ENCODE results near the gene CA10. TPM values are rescaled to one million over a fixed set of nuclear protein-coding genes. Genes with fewer than 3 reads are reported as not detected.

The CA10 gene
- polyA plus RNA-seq, 2 donors: 0.06 TPM; not detected in 1

DNA sequence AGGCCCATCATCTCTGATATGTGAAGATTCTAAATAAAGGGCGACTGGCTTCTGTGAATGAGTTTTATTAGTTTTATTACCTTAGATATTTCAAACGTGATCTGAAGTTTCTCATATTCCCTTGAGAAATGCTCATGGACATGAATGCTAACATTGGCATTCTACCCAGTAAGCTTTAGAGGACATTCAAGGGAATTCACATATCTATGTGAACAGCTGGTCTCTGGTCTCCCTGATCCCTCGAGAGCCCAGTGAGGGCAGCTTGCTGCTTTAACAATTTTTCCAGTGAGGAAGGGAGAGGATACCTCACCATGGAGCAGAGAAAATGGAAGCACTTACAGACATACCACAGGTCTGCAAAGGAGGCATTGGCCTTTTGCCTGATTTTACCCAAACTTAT is 312.7 kb downstream of the CA10 start:
- H3K27me3 ChIP-seq (ENCODE audit: control insufficient read depth in 1 of 2, insufficient read depth in 2 of 2, low read length in 2 of 2): no peaks in the 10 kb centered on the region
- WGBS, 2 donors: 53 to 62% methylated on average over 3 of the region's 3 CpGs
- H3K27ac ChIP-seq (ENCODE audit: low read depth in 2 of 2, low read length in 1 of 2): no peak overlapping the region
- no peak overlapping the region for H3K4me3 ChIP-seq (ENCODE audit: low read depth in 1 of 2, low read length in 2 of 2)
- H3K4me1 ChIP-seq (ENCODE audit: control insufficient read depth in 2 of 2, insufficient read depth in 2 of 2, low read length in 1 of 2): no peaks in the 10 kb centered on the region
- no peaks in the 10 kb centered on the region for H3K36me3 ChIP-seq (ENCODE audit: control insufficient read depth in 2 of 2, insufficient read depth in 2 of 2, low read length in 1 of 2)
- H3K9me3 ChIP-seq (ENCODE audit: control insufficient read depth in 2 of 2, insufficient read depth in 1 of 2, low read depth in 1 of 2, low read length in 1 of 2): no peaks in the 10 kb centered on the region

DNA sequence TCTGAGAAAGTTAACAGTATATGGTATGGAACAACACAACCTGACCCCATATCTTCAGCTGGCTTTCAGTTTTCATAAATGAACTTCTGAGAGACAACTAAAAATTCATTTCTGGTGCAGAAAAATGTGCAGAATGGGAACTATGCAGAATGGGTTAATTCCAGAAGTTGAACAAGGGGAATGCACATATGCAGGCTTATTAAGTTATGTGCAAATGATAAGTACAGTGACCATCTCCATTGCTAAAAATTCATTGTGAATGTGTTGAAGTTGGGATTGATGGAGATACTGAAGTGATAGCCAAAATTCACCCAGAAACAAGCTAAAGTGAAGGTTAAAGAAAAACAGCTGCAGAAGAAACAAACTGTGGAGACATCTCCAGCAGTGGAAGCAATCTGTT is 315.8 kb downstream of the CA10 start:
- Histone ChIP-seq H3K4me1 (ENCODE audit: control insufficient read depth in 2 of 2, insufficient read depth in 2 of 2, low read length in 1 of 2) (no peaks in the 10 kb centered on the region), H3K27ac (ENCODE audit: low read depth in 2 of 2, low read length in 1 of 2) (no peak overlapping the region), H3K27me3 (ENCODE audit: control insufficient read depth in 1 of 2, insufficient read depth in 2 of 2, low read length in 2 of 2) (no peaks in the 10 kb centered on the region), H3K9me3 (ENCODE audit: control insufficient read depth in 2 of 2, insufficient read depth in 1 of 2, low read depth in 1 of 2, low read length in 1 of 2) (no peaks in the 10 kb centered on the region), H3K4me3 (ENCODE audit: low read depth in 1 of 2, low read length in 2 of 2) (no peak overlapping the region), H3K36me3 (ENCODE audit: control insufficient read depth in 2 of 2, insufficient read depth in 2 of 2, low read length in 1 of 2) (no peaks in the 10 kb centered on the region)

DNA sequence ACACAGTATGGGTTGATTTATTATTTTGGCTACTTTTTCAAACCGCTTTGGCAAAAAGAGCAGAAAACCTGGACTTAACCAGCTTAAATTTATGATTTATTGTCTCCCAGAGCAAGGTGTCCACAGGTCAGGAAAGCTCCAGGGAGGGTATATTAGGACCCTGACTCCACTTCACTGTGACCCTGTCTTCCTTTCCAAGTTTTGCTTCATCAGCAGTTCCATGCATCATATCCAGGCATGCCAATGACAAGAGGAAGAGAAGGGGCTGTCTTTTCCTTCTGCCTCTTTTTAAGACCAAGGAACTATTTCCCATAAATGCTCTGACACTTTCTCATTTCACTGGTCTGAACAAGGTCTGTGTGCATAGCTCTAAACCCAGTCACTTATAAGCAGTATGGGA is 316.8 kb downstream of the CA10 start:
- no peaks in the 10 kb centered on the region for H3K27me3 ChIP-seq (ENCODE audit: control insufficient read depth in 1 of 2, insufficient read depth in 2 of 2, low read length in 2 of 2)
- no peaks in the 10 kb centered on the region for H3K36me3 ChIP-seq (ENCODE audit: control insufficient read depth in 2 of 2, insufficient read depth in 2 of 2, low read length in 1 of 2)
- H3K27ac ChIP-seq (ENCODE audit: low read depth in 2 of 2, low read length in 1 of 2): no peak overlapping the region
- 51 to 79% methylated on average over 1 of the region's 1 CpG for WGBS, 2 donors
- H3K4me1 ChIP-seq (ENCODE audit: control insufficient read depth in 2 of 2, insufficient read depth in 2 of 2, low read length in 1 of 2): no peaks in the 10 kb centered on the region
- no peaks in the 10 kb centered on the region for H3K9me3 ChIP-seq (ENCODE audit: control insufficient read depth in 2 of 2, insufficient read depth in 1 of 2, low read depth in 1 of 2, low read length in 1 of 2)
- H3K4me3 ChIP-seq (ENCODE audit: low read depth in 1 of 2, low read length in 2 of 2): no peak overlapping the region

DNA sequence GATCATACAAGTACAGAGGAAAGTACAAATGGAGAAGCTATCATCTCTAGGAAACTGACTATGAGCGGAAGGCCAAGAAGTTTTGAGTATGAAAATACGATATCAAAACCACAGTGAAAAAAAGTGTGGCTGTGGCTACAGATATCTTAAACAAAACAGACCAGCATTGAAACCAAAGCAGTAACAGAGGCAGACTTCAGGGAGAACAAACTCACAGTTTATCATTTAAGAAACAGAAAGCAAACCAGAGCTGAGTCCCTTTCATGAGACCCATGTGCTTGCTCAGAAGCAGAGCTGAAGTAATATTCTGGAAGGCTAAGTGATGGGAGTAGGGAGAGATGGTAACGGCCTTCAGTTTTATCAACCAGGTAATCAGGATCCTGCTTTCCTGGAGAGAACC is 317.8 kb downstream of the CA10 start:
- Histone ChIP-seq H3K4me1 (ENCODE audit: control insufficient read depth in 2 of 2, insufficient read depth in 2 of 2, low read length in 1 of 2) (no peaks in the 10 kb centered on the region), H3K36me3 (ENCODE audit: control insufficient read depth in 2 of 2, insufficient read depth in 2 of 2, low read length in 1 of 2) (no peaks in the 10 kb centered on the region), H3K4me3 (ENCODE audit: low read depth in 1 of 2, low read length in 2 of 2) (no peak overlapping the region), H3K27me3 (ENCODE audit: control insufficient read depth in 1 of 2, insufficient read depth in 2 of 2, low read length in 2 of 2) (no peaks in the 10 kb centered on the region), H3K27ac (ENCODE audit: low read depth in 2 of 2, low read length in 1 of 2) (no peak overlapping the region), H3K9me3 (ENCODE audit: control insufficient read depth in 2 of 2, insufficient read depth in 1 of 2, low read depth in 1 of 2, low read length in 1 of 2) (no peaks in the 10 kb centered on the region)
- WGBS, 2 donors: 87 to 92% methylated on average over 3 of the region's 3 CpGs

DNA sequence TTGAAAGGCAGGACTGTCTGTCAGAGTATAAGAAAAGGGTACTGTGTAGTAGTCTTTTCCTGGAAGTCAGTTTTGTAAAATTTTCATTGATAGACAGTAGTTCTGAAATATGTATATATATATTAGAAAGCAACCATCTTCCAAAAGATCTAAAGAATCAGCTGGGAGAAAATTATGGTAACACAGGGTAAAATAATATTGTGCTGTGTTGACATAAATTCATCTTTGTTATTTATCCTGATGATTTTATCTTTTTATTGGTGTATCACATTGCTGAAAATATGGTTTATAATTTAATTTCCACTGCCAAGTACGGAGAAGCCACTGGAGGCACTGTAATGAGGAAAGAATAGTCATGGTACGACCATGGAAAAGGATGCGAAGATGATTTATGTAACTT is 324.9 kb downstream of the CA10 start:
- Histone ChIP-seq H3K27me3 (ENCODE audit: control insufficient read depth in 1 of 2, insufficient read depth in 2 of 2, low read length in 2 of 2) (no peaks in the 10 kb centered on the region), H3K9me3 (ENCODE audit: control insufficient read depth in 2 of 2, insufficient read depth in 1 of 2, low read depth in 1 of 2, low read length in 1 of 2) (no peaks in the 10 kb centered on the region), H3K27ac (ENCODE audit: low read depth in 2 of 2, low read length in 1 of 2) (no peak overlapping the region), H3K36me3 (ENCODE audit: control insufficient read depth in 2 of 2, insufficient read depth in 2 of 2, low read length in 1 of 2) (no peaks in the 10 kb centered on the region), H3K4me1 (ENCODE audit: control insufficient read depth in 2 of 2, insufficient read depth in 2 of 2, low read length in 1 of 2) (no peaks in the 10 kb centered on the region), H3K4me3 (ENCODE audit: low read depth in 1 of 2, low read length in 2 of 2) (no peak overlapping the region)
- 75% methylated on average over 3 of the region's 3 CpGs for WGBS, 2 donors

DNA sequence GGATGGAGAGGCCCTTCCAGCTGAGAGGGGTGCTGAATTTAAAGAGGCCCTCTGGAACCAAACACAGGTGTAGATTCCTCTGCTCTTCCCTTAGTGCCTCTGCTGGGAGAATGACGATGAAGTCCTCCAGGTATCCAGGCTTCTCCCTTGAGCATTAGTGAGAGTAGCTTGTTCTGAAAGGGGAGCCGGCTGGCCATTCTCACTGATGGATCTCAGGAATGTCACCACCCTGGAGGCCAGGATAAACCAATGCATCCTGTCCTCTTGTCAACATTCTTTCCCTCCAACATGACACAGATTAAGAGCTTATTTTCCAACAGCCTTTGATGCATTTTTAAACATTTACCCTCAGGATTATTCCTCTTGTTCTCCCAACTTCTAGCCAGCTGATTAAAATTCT is 325.5 kb downstream of the CA10 start:
- Histone ChIP-seq H3K36me3 (ENCODE audit: control insufficient read depth in 2 of 2, insufficient read depth in 2 of 2, low read length in 1 of 2) (no peaks in the 10 kb centered on the region), H3K4me3 (ENCODE audit: low read depth in 1 of 2, low read length in 2 of 2) (no peak overlapping the region), H3K27me3 (ENCODE audit: control insufficient read depth in 1 of 2, insufficient read depth in 2 of 2, low read length in 2 of 2) (no peaks in the 10 kb centered on the region), H3K27ac (ENCODE audit: low read depth in 2 of 2, low read length in 1 of 2) (no peak overlapping the region), H3K4me1 (ENCODE audit: control insufficient read depth in 2 of 2, insufficient read depth in 2 of 2, low read length in 1 of 2) (no peaks in the 10 kb centered on the region), H3K9me3 (ENCODE audit: control insufficient read depth in 2 of 2, insufficient read depth in 1 of 2, low read depth in 1 of 2, low read length in 1 of 2) (no peaks in the 10 kb centered on the region)
- WGBS, 2 donors: 25 to 33% methylated on average over 2 of the region's 2 CpGs

DNA sequence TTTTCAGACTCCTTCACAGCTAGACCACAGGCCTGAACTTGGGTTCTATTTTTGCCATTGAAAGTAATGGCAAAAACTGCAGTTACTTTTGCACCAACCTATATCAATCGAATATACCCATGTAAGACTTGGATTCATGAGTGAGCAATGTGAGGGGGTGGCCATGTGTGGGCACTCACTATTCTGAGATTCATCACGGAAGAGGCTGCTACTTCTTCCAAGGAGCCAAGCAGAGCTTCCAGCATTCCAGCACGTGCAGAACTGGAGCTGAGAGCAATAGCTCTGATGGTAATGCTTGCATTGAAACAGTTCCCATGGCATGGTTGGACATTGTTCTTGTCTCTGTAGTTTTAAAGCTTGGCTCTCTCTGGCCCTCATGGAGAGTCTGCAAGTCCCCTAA is 327.6 kb downstream of the CA10 start:
- no peaks in the 10 kb centered on the region for H3K27me3 ChIP-seq (ENCODE audit: control insufficient read depth in 1 of 2, insufficient read depth in 2 of 2, low read length in 2 of 2)
- 59 to 61% methylated on average over 3 of the region's 3 CpGs for WGBS, 2 donors
- H3K4me1 ChIP-seq (ENCODE audit: control insufficient read depth in 2 of 2, insufficient read depth in 2 of 2, low read length in 1 of 2): no peaks in the 10 kb centered on the region
- H3K4me3 ChIP-seq (ENCODE audit: low read depth in 1 of 2, low read length in 2 of 2): no peak overlapping the region
- no peaks in the 10 kb centered on the region for H3K36me3 ChIP-seq (ENCODE audit: control insufficient read depth in 2 of 2, insufficient read depth in 2 of 2, low read length in 1 of 2)
- H3K9me3 ChIP-seq (ENCODE audit: control insufficient read depth in 2 of 2, insufficient read depth in 1 of 2, low read depth in 1 of 2, low read length in 1 of 2): no peaks in the 10 kb centered on the region
- no peak overlapping the region for H3K27ac ChIP-seq (ENCODE audit: low read depth in 2 of 2, low read length in 1 of 2)

DNA sequence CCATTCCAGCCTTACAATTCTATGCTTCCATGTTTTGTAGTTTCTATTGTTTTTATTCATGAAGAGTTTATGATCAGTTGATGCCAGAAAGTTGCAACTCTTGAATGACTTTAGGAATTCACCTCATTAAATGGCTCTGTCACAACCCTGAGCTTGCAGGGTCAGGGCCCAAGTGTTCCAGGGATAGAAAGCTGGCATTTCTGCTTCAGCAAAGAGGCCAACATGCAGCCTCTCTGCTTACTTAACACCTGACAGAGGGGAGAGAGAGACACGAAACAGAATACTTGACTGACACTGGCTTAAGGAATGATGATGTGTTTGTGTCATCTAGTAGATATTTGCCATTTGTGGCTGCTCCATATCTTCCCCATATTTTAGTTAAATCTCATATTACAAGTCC is 328.1 kb downstream of the CA10 start:
- H3K4me1 ChIP-seq (ENCODE audit: control insufficient read depth in 2 of 2, insufficient read depth in 2 of 2, low read length in 1 of 2): no peaks in the 10 kb centered on the region
- no peak overlapping the region for H3K27ac ChIP-seq (ENCODE audit: low read depth in 2 of 2, low read length in 1 of 2)
- H3K4me3 ChIP-seq (ENCODE audit: low read depth in 1 of 2, low read length in 2 of 2): no peak overlapping the region
- 27 to 33% methylated on average over 1 of the region's 1 CpG for WGBS, 2 donors
- H3K36me3 ChIP-seq (ENCODE audit: control insufficient read depth in 2 of 2, insufficient read depth in 2 of 2, low read length in 1 of 2): no peaks in the 10 kb centered on the region
- H3K9me3 ChIP-seq (ENCODE audit: control insufficient read depth in 2 of 2, insufficient read depth in 1 of 2, low read depth in 1 of 2, low read length in 1 of 2): no peaks in the 10 kb centered on the region
- H3K27me3 ChIP-seq (ENCODE audit: control insufficient read depth in 1 of 2, insufficient read depth in 2 of 2, low read length in 2 of 2): no peaks in the 10 kb centered on the region

DNA sequence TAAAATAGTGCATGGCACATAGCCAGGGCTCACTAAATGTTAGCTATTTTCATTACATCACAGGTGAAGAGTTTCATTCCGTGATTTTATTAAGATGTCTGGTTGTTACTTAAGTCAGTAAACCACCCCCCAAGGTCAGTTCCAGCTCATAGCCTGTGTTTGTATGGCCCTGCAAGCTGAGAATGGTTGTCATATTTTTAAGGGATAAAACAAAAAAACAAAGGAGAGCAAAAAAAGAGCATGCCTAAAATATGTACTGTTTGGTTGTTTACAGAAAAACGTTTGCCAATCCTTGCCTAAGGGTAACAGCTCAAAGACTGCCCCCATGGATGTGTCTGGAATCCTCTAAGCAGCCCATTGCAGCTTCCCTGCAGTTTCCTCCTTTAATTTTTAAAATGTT is 329.6 kb downstream of the CA10 start:
- WGBS, 2 donors: 35 to 39% methylated on average over 2 of the region's 2 CpGs

DNA sequence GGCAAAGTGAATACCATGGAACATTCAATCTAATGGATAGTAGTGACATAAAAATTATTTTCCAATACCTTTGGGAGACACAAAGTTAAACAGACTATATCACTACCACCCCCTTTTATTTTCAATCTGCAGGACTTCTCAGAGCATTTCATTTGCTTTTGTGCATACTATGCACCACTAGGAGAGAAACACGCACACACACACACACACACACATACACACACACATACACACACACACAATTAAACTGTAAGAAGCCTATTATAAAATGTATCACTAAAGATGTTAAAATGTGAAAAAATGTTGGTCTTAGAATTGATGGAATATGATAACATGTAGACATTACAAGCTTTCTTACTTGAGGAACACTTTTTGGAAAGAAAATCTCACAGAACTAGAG is 331.4 kb downstream of the CA10 start:
- 86 to 92% methylated on average over 1 of the region's 1 CpG for WGBS, 2 donors
- Histone ChIP-seq H3K4me1 (ENCODE audit: control insufficient read depth in 2 of 2, insufficient read depth in 2 of 2, low read length in 1 of 2) (no peaks in the 10 kb centered on the region), H3K9me3 (ENCODE audit: control insufficient read depth in 2 of 2, insufficient read depth in 1 of 2, low read depth in 1 of 2, low read length in 1 of 2) (no peaks in the 10 kb centered on the region), H3K27ac (ENCODE audit: low read depth in 2 of 2, low read length in 1 of 2) (no peak overlapping the region), H3K4me3 (ENCODE audit: low read depth in 1 of 2, low read length in 2 of 2) (no peak overlapping the region), H3K27me3 (ENCODE audit: control insufficient read depth in 1 of 2, insufficient read depth in 2 of 2, low read length in 2 of 2) (no peaks in the 10 kb centered on the region), H3K36me3 (ENCODE audit: control insufficient read depth in 2 of 2, insufficient read depth in 2 of 2, low read length in 1 of 2) (no peaks in the 10 kb centered on the region)

More for the DNA sequence above, 329.6 kb downstream of the CA10 start:
- no peak overlapping the region for H3K4me3 ChIP-seq (ENCODE audit: low read depth in 1 of 2, low read length in 2 of 2)
- H3K9me3 ChIP-seq (ENCODE audit: control insufficient read depth in 2 of 2, insufficient read depth in 1 of 2, low read depth in 1 of 2, low read length in 1 of 2): no peaks in the 10 kb centered on the region
- H3K36me3 ChIP-seq (ENCODE audit: control insufficient read depth in 2 of 2, insufficient read depth in 2 of 2, low read length in 1 of 2): no peaks in the 10 kb centered on the region
- no peaks in the 10 kb centered on the region for H3K27me3 ChIP-seq (ENCODE audit: control insufficient read depth in 1 of 2, insufficient read depth in 2 of 2, low read length in 2 of 2)
- H3K27ac ChIP-seq (ENCODE audit: low read depth in 2 of 2, low read length in 1 of 2): no peak overlapping the region
- no peaks in the 10 kb centered on the region for H3K4me1 ChIP-seq (ENCODE audit: control insufficient read depth in 2 of 2, insufficient read depth in 2 of 2, low read length in 1 of 2)
